Uterine smooth muscle cell (primary cell): ENCODE results near the gene OCRL. TPM values are rescaled to one million over a fixed set of nuclear protein-coding genes. Genes with fewer than 3 reads are reported as not detected.

Experiments used
- total RNA-seq: library from RNA; depleted of rRNA; stranded (reverse); fragments of >200 nt; gene quantifications from 2 replicates; pipeline ENCODE4 v1.2.3, GENCODE V29; 2014

The OCRL gene
- total RNA-seq = 19.8 and 22.5 TPM in 2 replicates

GRCh38 chrX:129540068-129540653, at the start of gene OCRL:
Gene OCRL, plus strand, starts transcription at chrX:129540259. Its CDS starts 181 bp downstream, at chrX:129540440.

GRCh38 chrX:129523079-129523911, 16.8 kb upstream of the OCRL start, which contains the start of gene SMARCA1:
Gene SMARCA1, minus strand, starts transcription at chrX:129523490. Its CDS starts 120 bp downstream, at chrX:129523370.

Other genes starting within 250 kb of the OCRL start
- gene SMARCA1, start 16.8 kb upstream of the OCRL start, total RNA-seq = 54.9 and 65.7 TPM in 2 replicates
- 0.12 and 0.33 TPM in 2 replicates for gene APLN, start 114.7 kb downstream of the OCRL start, total RNA-seq
- 0.11 and 0.25 TPM in 2 replicates for gene XPNPEP2, start 198.7 kb downstream of the OCRL start, total RNA-seq
- not detected in 2 replicates for gene SASH3, start 239.7 kb downstream of the OCRL start, total RNA-seq